ENCODE data around the gene CTPS1.

Gene CTPS1

GRCh38 chr1:41009466-41009865, 30.0 kb downstream of the CTPS1 start:
- no peak overlapping the region for H3K27ac ChIP-seq (ENCODE audit: low read length, poor library complexity, severe bottlenecking)
- no peak overlapping the region for H4K8ac ChIP-seq (ENCODE audit: low read length)
- H2AFZ ChIP-seq (ENCODE audit: low read depth, low read length) = no peak overlapping the region
- H3K14ac ChIP-seq (ENCODE audit: low read length in 2 of 2) = no peak overlapping the region
- H3K23ac ChIP-seq (ENCODE audit: low read length in 2 of 2) = no peak overlapping the region
- H3K9ac ChIP-seq (ENCODE audit: low read length) = no peak overlapping the region
- H2BK5ac ChIP-seq (ENCODE audit: low read depth, low read length, poor library complexity, severe bottlenecking) = no peak overlapping the region
- no peak overlapping the region for H2AK5ac ChIP-seq (ENCODE audit: low read length, severe bottlenecking)
- H3K18ac ChIP-seq (ENCODE audit: low read depth in 1 of 2, low read length in 2 of 2) = no peak overlapping the region
- no peaks in the 10 kb centered on the region for H3K27me3 ChIP-seq (ENCODE audit: control insufficient read depth in 1 of 2, insufficient read depth in 1 of 2, low read length in 2 of 2)
- peaks cover 13% of the 10 kb centered on the region for H3K4me1 ChIP-seq (ENCODE audit: control insufficient read depth, insufficient read depth, low read depth, low read length)
- H3K36me3 ChIP-seq (ENCODE audit: control insufficient read depth in 1 of 2, insufficient read depth in 2 of 2, low read depth in 1 of 2, low read length in 2 of 2) = peaks cover 60 to 88% of the 10 kb centered on the region in 2 experiments
- no peak overlapping the region for H2BK15ac ChIP-seq (ENCODE audit: low read depth, poor library complexity, severe bottlenecking)
- H3K4me2 ChIP-seq (ENCODE audit: low read length, poor library complexity, severe bottlenecking) = no peak overlapping the region
- DNase-seq = no peak
- H2BK120ac ChIP-seq (ENCODE audit: low read depth, low read length) = no peak overlapping the region
- peaks cover 31% of the 10 kb centered on the region for H3K79me1 ChIP-seq (replicated peaks; ENCODE audit: low read length, poor library complexity, severe bottlenecking)
- H3K4ac ChIP-seq (ENCODE audit: low read depth in 1 of 2, low read length in 2 of 2) = no peak overlapping the region
- 97% methylated on average over 8 of the region's 8 CpGs for WGBS
- H2BK12ac ChIP-seq (ENCODE audit: low read length in 2 of 2) = no peak overlapping the region
- no peaks in the 10 kb centered on the region for H3K9me3 ChIP-seq (ENCODE audit: control insufficient read depth, low read length)
- no peak overlapping the region for H4K91ac ChIP-seq (ENCODE audit: low read length)
- H3K4me3 ChIP-seq (ENCODE audit: insufficient read depth in 1 of 2, low read depth in 1 of 2, low read length in 2 of 2) = no peak overlapping the region

GRCh38 chr1:41010345-41010744, 30.8 kb downstream of the CTPS1 start:
- no peak for DNase-seq
- H4K91ac ChIP-seq (ENCODE audit: low read length) = no peak overlapping the region
- peaks cover 13% of the 10 kb centered on the region for H3K4me1 ChIP-seq (ENCODE audit: control insufficient read depth, insufficient read depth, low read depth, low read length)
- no peak overlapping the region for H2BK15ac ChIP-seq (ENCODE audit: low read depth, poor library complexity, severe bottlenecking)
- no peak overlapping the region for H3K4ac ChIP-seq (ENCODE audit: low read depth in 1 of 2, low read length in 2 of 2)
- H3K14ac ChIP-seq (ENCODE audit: low read length in 2 of 2) = no peak overlapping the region
- H3K4me3 ChIP-seq (ENCODE audit: insufficient read depth in 1 of 2, low read depth in 1 of 2, low read length in 2 of 2) = no peak overlapping the region
- H2AK5ac ChIP-seq (ENCODE audit: low read length, severe bottlenecking) = no peak overlapping the region
- H4K8ac ChIP-seq (ENCODE audit: low read length) = no peak overlapping the region
- H3K9me3 ChIP-seq (ENCODE audit: control insufficient read depth, low read length) = no peaks in the 10 kb centered on the region
- H3K9ac ChIP-seq (ENCODE audit: low read length) = no peak overlapping the region
- WGBS = 93% methylated on average over 1 of the region's 1 CpG
- no peak overlapping the region for H3K4me2 ChIP-seq (ENCODE audit: low read length, poor library complexity, severe bottlenecking)
- H2AFZ ChIP-seq (ENCODE audit: low read depth, low read length) = no peak overlapping the region
- no peak overlapping the region for H3K18ac ChIP-seq (ENCODE audit: low read depth in 1 of 2, low read length in 2 of 2)
- H3K27me3 ChIP-seq (ENCODE audit: control insufficient read depth in 1 of 2, insufficient read depth in 1 of 2, low read length in 2 of 2) = no peaks in the 10 kb centered on the region
- peaks cover 64 to 92% of the 10 kb centered on the region in 2 experiments for H3K36me3 ChIP-seq (ENCODE audit: control insufficient read depth in 1 of 2, insufficient read depth in 2 of 2, low read depth in 1 of 2, low read length in 2 of 2)
- H3K79me1 ChIP-seq (replicated peaks; ENCODE audit: low read length, poor library complexity, severe bottlenecking) = peaks cover 33% of the 10 kb centered on the region
- H3K27ac ChIP-seq (ENCODE audit: low read length, poor library complexity, severe bottlenecking) = no peak overlapping the region
- no peak overlapping the region for H2BK120ac ChIP-seq (ENCODE audit: low read depth, low read length)
- no peak overlapping the region for H2BK5ac ChIP-seq (ENCODE audit: low read depth, low read length, poor library complexity, severe bottlenecking)
- no peak overlapping the region for H3K23ac ChIP-seq (ENCODE audit: low read length in 2 of 2)
- H2BK12ac ChIP-seq (ENCODE audit: low read length in 2 of 2) = no peak overlapping the region

GRCh38 chr1:41013024-41013423, 33.5 kb downstream of the CTPS1 start:
- no peak overlapping the region for H3K9ac ChIP-seq (ENCODE audit: low read length)
- H3K79me1 ChIP-seq (replicated peaks; ENCODE audit: low read length, poor library complexity, severe bottlenecking) = peaks cover 22% of the 10 kb centered on the region
- H3K27me3 ChIP-seq (ENCODE audit: control insufficient read depth in 1 of 2, insufficient read depth in 1 of 2, low read length in 2 of 2) = no peaks in the 10 kb centered on the region
- no peak overlapping the region for H3K18ac ChIP-seq (ENCODE audit: low read depth in 1 of 2, low read length in 2 of 2)
- no peak overlapping the region for H3K4ac ChIP-seq (ENCODE audit: low read depth in 1 of 2, low read length in 2 of 2)
- peaks cover 69 to 80% of the 10 kb centered on the region in 2 experiments for H3K36me3 ChIP-seq (ENCODE audit: control insufficient read depth in 1 of 2, insufficient read depth in 2 of 2, low read depth in 1 of 2, low read length in 2 of 2)
- no peak overlapping the region for H4K91ac ChIP-seq (ENCODE audit: low read length)
- peaks cover 6% of the 10 kb centered on the region for H3K4me1 ChIP-seq (ENCODE audit: control insufficient read depth, insufficient read depth, low read depth, low read length)
- 97% methylated on average over 6 of the region's 6 CpGs for WGBS
- H2BK15ac ChIP-seq (ENCODE audit: low read depth, poor library complexity, severe bottlenecking) = no peak overlapping the region
- H3K27ac ChIP-seq (ENCODE audit: low read length, poor library complexity, severe bottlenecking) = no peak overlapping the region
- no peak for DNase-seq
- H2BK5ac ChIP-seq (ENCODE audit: low read depth, low read length, poor library complexity, severe bottlenecking) = no peak overlapping the region
- H3K23ac ChIP-seq (ENCODE audit: low read length in 2 of 2) = no peak overlapping the region
- no peak overlapping the region for H3K14ac ChIP-seq (ENCODE audit: low read length in 2 of 2)
- no peak overlapping the region for H4K8ac ChIP-seq (ENCODE audit: low read length)
- no peak overlapping the region for H2BK120ac ChIP-seq (ENCODE audit: low read depth, low read length)
- no peak overlapping the region for H2BK12ac ChIP-seq (ENCODE audit: low read length in 2 of 2)
- no peaks in the 10 kb centered on the region for H3K9me3 ChIP-seq (ENCODE audit: control insufficient read depth, low read length)
- H2AFZ ChIP-seq (ENCODE audit: low read depth, low read length) = no peak overlapping the region
- no peak overlapping the region for H3K4me2 ChIP-seq (ENCODE audit: low read length, poor library complexity, severe bottlenecking)
- no peak overlapping the region for H3K4me3 ChIP-seq (ENCODE audit: insufficient read depth in 1 of 2, low read depth in 1 of 2, low read length in 2 of 2)
- no peak overlapping the region for H2AK5ac ChIP-seq (ENCODE audit: low read length, severe bottlenecking)

- Histone ChIP-seq H3K4ac (ENCODE audit: low read depth in 1 of 2, low read length in 2 of 2) (no peak overlapping the region), H4K91ac (ENCODE audit: low read length) (no peak overlapping the region), H2BK15ac (ENCODE audit: low read depth, poor library complexity, severe bottlenecking) (no peak overlapping the region), H2BK120ac (ENCODE audit: low read depth, low read length) (no peak overlapping the region), H3K4me2 (ENCODE audit: low read length, poor library complexity, severe bottlenecking) (no peak overlapping the region), H3K14ac (ENCODE audit: low read length in 2 of 2) (no peak overlapping the region), H4K8ac (ENCODE audit: low read length) (no peak overlapping the region), H3K23ac (ENCODE audit: low read length in 2 of 2) (no peak overlapping the region), H3K4me1 (ENCODE audit: control insufficient read depth, insufficient read depth, low read depth, low read length) (peaks cover 6% of the 10 kb centered on the region), H3K4me3 (ENCODE audit: insufficient read depth in 1 of 2, low read depth in 1 of 2, low read length in 2 of 2) (no peak overlapping the region), H3K9ac (ENCODE audit: low read length) (no peak overlapping the region), H3K18ac (ENCODE audit: low read depth in 1 of 2, low read length in 2 of 2) (no peak overlapping the region), H3K79me1 (replicated peaks; ENCODE audit: low read length, poor library complexity, severe bottlenecking) (peaks cover 22% of the 10 kb centered on the region), H3K9me3 (ENCODE audit: control insufficient read depth, low read length) (no peaks in the 10 kb centered on the region), H2AFZ (ENCODE audit: low read depth, low read length) (no peak overlapping the region), H3K27ac (ENCODE audit: low read length, poor library complexity, severe bottlenecking) (no peak overlapping the region), H2BK5ac (ENCODE audit: low read depth, low read length, poor library complexity, severe bottlenecking) (no peak overlapping the region), H3K36me3 (ENCODE audit: control insufficient read depth in 1 of 2, insufficient read depth in 2 of 2, low read depth in 1 of 2, low read length in 2 of 2) (peaks cover 73 to 75% of the 10 kb centered on the region in 2 experiments), H3K27me3 (ENCODE audit: control insufficient read depth in 1 of 2, insufficient read depth in 1 of 2, low read length in 2 of 2) (no peaks in the 10 kb centered on the region), H2AK5ac (ENCODE audit: low read length, severe bottlenecking) (no peak overlapping the region), H2BK12ac (ENCODE audit: low read length in 2 of 2) (no peak overlapping the region)
- WGBS = 95% methylated on average over 7 of the region's 7 CpGs
- DNase-seq = no peak
Measured at GRCh38 chr1:41013796-41014195, 34.3 kb downstream of the CTPS1 start.

All from mesenchymal stem cell (in vitro differentiated cells and primary cell).